NCI-H82 (cell line): Measurements from ENCODE around the gene CST7.
"Not testable (repeated sequence)": the region's sequence is repeated elsewhere in the genome, so short reads cannot be mapped to it uniquely, and the experiment has no call there.

Experiments used
- DNase-seq: peaks from one replicate; lab custom pipeline; 2025; lab: John Stamatoyannopoulos, UW

CST7 gene

GRCh38 chr20:24948939-24949679 lies at the start of gene CST7:
Gene CST7, plus strand, starts transcription at chr20:24949269. Its CDS starts 237 bp downstream, at chr20:24949506.
- no peak for DNase-seq

- DNase-seq, result no peak
Measured at GRCh38 chr20:24906806-24907205, 42.3 kb upstream of the CST7 start.

GRCh38 chr20:24908642-24909041 lies 40.4 kb upstream of the CST7 start:
- no peak for DNase-seq

GRCh38 chr20:24909086-24909780 lies 39.8 kb upstream of the CST7 start:
- no peak for DNase-seq

DNA sequence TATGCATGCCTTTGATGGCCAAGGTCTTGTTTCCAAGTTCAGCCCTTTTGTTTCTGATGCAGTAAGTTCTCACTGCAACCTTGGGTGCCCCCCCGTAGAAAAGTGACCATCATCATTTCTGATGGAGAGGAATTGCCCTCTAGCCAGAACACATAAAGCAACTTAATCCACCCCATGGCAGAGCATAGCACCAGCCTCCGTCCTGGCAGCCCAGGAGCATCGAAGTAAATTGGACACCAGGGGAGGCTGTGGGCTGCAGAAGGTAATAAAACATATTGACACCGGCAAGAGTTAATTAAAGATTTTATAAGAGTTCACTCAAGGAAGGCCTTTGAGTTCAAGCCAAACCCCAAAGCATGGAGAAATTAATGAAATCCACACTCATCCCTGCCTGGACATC lies 39.2 kb upstream of the CST7 start:
- DNase-seq, result no peak

DNA sequence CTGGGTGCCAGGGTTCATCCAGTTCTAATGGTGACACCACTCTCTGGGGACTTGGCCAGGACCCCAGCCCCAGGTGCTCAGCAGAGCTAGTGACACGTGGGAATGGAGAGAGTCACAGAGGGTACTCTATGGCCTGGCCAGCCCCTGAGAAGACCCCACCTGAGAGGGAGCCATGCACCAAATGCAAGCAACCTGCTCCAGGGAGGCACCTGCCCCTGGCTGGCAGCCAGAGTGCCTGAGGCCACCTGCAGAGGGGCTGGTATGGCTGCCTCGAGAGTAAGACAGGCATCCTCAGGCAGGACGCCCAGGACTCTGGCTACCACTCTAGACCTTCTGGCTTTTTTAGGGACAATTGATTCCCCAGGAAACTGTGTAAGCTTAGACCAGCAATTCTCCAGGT lies 38.6 kb upstream of the CST7 start:
- DNase-seq, result no peak

DNA sequence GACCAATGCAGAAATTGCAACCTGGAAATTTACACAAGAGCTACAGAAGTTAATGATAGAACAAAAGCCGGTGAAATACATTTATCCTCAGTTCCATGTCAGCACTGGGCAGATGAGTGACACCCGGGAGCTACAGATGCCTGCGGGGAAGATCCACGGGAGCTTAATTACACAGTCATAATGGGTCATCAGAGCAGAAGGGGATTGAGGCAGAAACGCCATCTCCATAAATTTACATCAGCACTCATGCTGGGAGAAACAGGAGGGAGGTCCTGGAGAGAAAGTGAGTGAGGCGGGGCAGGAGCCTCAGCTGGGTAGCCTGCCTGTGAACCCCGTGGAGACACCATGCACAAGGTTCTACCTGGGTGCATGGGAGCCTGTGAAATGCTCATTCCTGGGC lies 37.6 kb upstream of the CST7 start:
- no peak for DNase-seq

- DNase-seq, result no peak
Measured at GRCh38 chr20:24912397-24913075, 36.5 kb upstream of the CST7 start.

DNA sequence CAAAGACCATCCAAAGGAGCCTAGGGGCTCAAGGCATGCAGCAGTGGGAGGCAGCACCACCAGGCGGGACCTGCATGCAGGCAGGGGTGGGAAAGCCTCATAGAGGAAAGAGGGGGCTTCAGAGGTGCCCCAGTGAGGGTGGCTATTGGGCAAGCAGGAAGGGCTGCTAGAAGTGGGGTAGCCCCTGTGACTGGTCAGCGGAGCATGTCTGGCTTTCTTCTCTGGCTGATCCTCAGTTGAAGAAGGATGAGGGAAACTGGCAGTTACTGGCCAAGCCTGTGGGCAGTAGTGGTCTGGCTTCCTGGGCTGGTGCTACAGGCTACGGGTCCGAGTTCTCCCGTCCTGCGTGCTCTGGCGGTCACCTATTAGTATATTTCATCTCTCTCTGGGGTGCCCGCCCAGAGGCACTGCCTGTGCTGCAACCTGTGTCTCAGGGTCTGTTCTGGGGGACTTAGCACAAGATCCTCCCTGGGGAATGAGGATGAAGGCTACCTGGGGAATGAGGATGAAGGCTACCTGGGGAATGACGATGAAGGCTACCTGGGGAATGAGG lies 35.9 kb upstream of the CST7 start:
- no peak for DNase-seq

GRCh38 chr20:24914388-24915241 lies 34.5 kb upstream of the CST7 start:
- no peak for DNase-seq

DNA sequence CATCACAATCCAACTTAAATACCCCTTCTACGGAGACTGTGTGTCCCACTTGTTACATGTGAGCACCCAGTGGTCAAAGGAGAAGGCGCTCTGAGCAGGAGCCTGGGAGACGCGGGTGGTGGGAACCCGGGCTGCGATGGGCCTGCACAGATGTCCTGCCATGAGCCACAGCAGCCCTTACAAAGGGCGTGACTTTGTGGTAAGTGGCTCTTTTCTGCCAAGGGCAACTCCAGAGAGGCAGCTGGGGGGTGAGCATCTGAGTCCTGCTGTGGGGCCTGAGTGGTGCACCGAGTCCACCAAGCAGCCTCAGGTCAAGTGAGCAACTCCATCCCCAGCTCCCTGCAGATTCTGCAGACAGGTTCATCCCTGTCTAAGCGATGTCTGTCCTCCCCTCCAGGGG lies 33.6 kb upstream of the CST7 start:
- DNase-seq, result no peak

- DNase-seq, result no peak
Measured at GRCh38 chr20:24915892-24916291, 33.2 kb upstream of the CST7 start.

DNA sequence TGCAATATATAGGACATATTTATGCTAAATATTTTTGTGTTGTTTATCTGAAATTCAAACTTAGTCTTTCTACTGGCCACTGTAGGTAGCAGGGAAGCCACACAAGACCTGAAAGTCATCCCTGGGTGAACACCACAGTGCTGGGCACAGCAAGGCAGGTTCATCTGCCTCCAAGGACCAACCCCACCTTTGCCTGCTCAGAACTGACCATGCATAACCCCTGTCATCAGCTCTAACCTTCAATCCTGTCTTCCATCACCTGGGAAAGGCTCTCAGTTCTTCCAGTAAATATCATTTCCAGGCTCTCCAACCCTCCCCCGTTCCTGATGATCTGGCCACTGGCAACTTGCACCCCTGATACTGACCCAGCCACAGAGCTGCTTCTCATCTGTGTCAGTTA lies 32.7 kb upstream of the CST7 start:
- DNase-seq, result no peak

- no peak for DNase-seq
Measured at GRCh38 chr20:24917056-24917455, 32.0 kb upstream of the CST7 start.

DNA sequence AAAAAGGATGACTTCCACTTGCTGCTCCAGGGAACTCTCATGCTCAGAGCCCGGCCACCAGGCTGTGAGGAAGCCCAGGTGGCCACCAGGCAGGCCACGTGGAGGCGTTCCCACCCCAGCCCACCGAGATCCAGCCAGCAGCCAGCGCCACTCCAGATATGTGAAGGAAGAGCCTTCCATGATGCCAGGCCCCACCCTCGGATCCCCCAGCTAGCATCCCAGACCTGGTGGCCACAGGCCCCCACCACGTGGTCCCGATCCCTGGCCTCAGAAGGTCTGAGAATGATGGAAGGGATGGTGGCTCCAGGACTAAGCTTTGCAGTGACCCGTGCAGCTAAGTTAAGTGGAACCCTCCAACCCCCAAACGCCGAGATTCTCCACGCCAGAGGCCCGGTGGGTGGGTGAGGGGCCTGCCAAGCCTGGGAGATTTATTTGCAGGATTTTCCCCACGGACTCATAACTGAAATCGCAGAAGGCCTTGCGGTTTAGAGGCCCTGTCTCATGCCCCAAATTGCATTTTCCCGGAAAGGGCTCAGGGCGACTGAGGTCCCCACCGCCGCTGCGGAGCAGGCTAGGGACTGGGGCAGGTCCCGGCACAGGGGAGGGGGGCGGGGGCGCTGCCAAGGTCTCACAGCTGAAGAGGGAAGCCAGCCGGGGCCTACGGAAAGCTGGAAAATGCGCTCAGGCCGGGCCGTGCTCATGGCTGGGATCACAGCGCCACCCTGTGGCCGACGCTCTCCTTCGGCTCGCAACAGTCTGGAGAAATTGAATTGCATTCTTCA lies 31.1 kb upstream of the CST7 start:
- DNase-seq, result peak; percentile 85

DNA sequence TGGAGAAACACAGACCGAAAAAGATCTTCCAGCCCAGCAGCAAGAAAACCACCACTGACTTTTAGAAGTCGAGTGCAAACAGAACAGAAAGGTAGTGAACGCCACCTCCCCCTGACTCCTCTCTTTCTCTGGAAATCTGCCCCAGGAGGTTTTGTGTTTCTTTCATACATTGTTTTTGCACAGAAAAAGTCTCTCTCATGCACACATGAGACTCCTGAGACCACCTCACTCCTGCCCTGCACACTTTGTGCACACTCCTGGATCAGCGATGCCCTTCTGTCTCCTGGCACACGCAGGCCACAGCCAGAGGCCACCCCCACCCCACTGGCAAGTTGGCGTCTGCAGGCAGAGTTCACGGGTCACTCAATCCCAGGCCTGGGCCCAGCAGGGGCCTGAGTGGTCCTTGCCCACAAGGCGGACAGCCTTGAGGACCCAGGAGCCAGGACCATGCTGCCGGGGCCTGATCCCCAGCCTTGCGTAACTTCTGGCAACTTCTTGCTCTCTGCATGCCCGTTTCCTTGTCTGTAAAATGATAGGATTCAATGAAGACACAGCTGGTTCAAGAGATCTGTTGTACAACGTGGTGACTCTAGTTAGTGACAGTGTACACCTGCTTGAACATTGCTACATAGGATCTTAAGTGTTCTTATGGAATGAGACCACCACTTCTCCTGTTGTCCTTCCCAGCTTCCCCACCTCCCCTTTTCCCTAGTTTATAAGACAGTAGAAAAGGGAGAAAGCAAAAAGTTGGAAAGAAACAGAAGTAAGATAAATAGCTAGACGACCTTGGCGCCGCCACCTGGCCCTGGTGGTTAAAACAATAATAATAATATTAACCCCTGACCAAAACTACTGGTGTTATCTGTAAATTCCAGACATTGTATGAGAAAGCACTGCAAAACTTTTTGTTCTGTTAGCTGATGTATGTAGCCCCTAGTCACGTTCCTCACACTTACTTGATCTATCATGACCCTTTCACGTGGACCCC lies 30.2 kb upstream of the CST7 start:
- DNase-seq, result no peak

DNA sequence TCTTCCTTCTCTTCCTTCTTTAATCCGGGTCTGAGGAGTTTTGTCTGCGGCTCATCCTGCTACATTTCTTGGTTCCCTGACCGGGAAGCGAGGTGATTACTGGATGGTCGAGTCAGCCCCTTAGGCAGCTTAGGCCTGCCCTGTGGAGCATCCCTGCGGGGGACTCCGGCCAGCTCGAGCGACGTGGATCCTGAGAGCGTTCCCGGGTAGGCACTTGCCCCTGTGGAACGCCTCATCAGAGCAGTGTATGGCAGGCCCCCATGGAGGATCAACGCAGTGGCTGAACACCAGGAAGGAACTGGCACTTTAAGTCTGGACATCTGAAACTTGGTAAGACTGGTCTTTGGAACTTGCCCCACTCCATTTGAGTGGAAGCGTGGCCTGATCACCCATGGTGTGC lies 29.4 kb upstream of the CST7 start:
- not testable (repeated sequence) for DNase-seq

GRCh38 chr20:24920706-24921105 lies 28.4 kb upstream of the CST7 start:
- DNase-seq, result not testable (repeated sequence)

GRCh38 chr20:24929259-24929658 lies 19.8 kb upstream of the CST7 start:
- not testable (repeated sequence) for DNase-seq
